ENCODE data around the gene KCTD11. TPM values are rescaled to one million over a fixed set of nuclear protein-coding genes. Genes with fewer than 3 reads are reported as not detected.
"Not testable (repeated sequence)": the region's sequence is repeated elsewhere in the genome, so short reads cannot be mapped to it uniquely, and the experiment has no call there.

The KCTD11 gene
- total and polyA plus RNA-seq, 2 donors (not counting 1 experiment from before 2014, with no cell fraction given): 4.3 to 13.4 TPM

DNA sequence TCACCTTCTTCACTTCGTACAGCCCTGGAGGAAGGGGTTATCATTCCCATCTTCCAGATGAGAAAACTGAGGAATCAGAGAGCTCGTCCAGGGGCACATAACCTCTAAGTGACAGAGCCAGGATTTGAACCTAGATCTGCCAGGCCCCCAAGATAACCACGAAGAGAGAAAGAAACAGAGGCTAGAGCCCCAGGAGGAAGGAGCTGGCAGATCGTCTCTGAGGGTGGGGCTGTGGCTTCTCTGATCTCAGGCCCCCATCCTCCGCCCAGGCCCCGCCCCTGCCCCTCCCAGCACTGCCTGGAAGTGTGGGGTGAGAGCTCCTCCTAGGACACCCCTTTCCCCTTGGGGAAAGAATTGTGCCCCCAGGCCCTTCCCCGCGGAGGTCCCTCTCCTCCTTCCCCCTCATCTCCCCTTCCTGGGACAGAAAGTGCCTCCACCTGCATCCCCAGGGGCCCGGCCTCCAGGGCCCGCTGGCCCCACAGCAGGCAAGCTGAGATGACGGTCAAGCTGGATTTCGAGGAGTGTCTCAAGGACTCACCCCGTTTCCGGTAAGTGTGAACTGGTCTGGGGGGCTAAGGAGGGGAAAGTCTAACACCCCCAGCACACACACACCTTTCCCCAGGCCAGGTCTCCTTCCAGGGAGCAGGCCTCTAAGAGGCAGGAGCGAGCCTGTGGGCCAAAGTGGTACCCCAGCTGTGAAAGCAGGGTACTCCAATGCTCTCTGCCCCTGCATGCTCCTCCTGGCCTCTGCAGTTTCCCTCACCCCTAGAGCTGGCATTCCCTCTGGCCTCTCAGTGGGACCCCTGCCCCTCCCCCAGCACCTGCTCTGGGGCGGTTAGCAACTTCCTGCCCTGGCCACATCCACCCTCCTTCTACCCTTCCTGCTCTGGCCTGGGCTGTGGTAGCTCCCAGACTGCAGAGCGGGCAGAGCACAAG is 15.5 kb upstream of the KCTD11 start, which contains the start of gene ACAP1:
ACAP1 (plus strand) TSS at position 290 of the 936 bp plus-strand sequence; CDS start at position 496, 206 bp downstream.
- Histone ChIP-seq H3K9ac (ENCODE audit: low read length) (peak within 1 kb of the TSS; percentile 87), H3K4me1 (ENCODE audit: control insufficient read depth in 2 of 2, insufficient read depth in 2 of 2, low read length in 2 of 2) (peaks cover 25 to 64% of the 10 kb centered on the region in 2 donors), H4K20me1 (ENCODE audit: control insufficient read depth, insufficient read depth, low read length, poor library complexity, severe bottlenecking) (peaks cover 35% of the 10 kb centered on the region), H3K27ac (ENCODE audit: low read length in 2 of 2) (peak within 1 kb of the TSS; percentile 67 to 79), H2AFZ (ENCODE audit: insufficient read depth, low read depth, low read length, poor library complexity, severe bottlenecking) (peak within 1 kb of the TSS; percentile 76), H3K36me3 (replicated peaks in 1 of 2; ENCODE audit: control extremely low read depth in 1 of 2, control insufficient read depth in 1 of 2, extremely low read depth in 1 of 2, insufficient read depth in 2 of 2, low read length in 1 of 2) (peaks cover 4 to 28% of the 10 kb centered on the region in 2 experiments), H3K79me2 (ENCODE audit: control insufficient read depth, insufficient read depth, low read length) (peaks cover 79% of the 10 kb centered on the region), H3K9me3 (ENCODE audit: control extremely low read depth in 1 of 3, control insufficient read depth in 2 of 3, insufficient read depth in 1 of 3, low read length in 2 of 3) (no peaks in the 10 kb centered on the region), H3K4me3 (ENCODE audit: control extremely low read depth in 1 of 5, extremely low read depth in 1 of 5, insufficient read depth in 1 of 5, low read depth in 2 of 5, low read length in 4 of 5) (peak within 1 kb of the TSS; percentile 57 to 93 (median 87)), H3K27me3 (replicated peaks in 1 of 4; ENCODE audit: control extremely low read depth in 1 of 4, control insufficient read depth in 3 of 4, insufficient read depth in 4 of 4, low read length in 3 of 4) (no peaks in the 10 kb centered on the region), H3K4me2 (replicated peaks; ENCODE audit: low read depth, low read length, poor library complexity, severe bottlenecking) (peak within 1 kb of the TSS; percentile 86)
- H3K27me3 Mint-ChIP-seq: no peaks in the 10 kb centered on the region
- no peak for TF ChIP-seq CTCF (IDR thresholded peaks at IDR 0.05)
- TF ChIP-seq EZH2 (IDR thresholded peaks at IDR 0.05; ENCODE audit: borderline replicate concordance, insufficient read depth, low read depth, low read length, poor library complexity, severe bottlenecking): no peak
- H3K4me3 Mint-ChIP-seq: peak within 1 kb of the TSS; percentile 89
- ATAC-seq (ENCODE audit: low read depth): peak; percentile 96
- intact Hi-C loops (cut with micrococcal nuclease): no loop called here
- peaks cover 47% of the 10 kb centered on the region for H3K4me1 Mint-ChIP-seq
- POLR2A ChIA-PET: interaction anchor here (0.6 to 2.3 kb wide), 14 partner anchors 9 to 247 kb away, joined by 3 to 7 read pairs (median 4); partner anchors contain the start of genes CTDNEP1, DVL2, KCTD11 and MPDU1
- H3K9me3 Mint-ChIP-seq (ENCODE audit: insufficient read depth): no peaks in the 10 kb centered on the region
- WGBS (ENCODE audit: insufficient coverage): 4% methylated on average over 7 of the region's 17 CpGs
- CTCF ChIA-PET: interaction anchor here (0.6 to 6.2 kb wide), 21 partner anchors 9 to 351 kb away, joined by 3 to 53 read pairs (median 5); partner anchors contain the start of genes KCTD11, SENP3, SLC2A4 and SOX15
- DNase-seq: peak; percentile 83
- H3K27ac Mint-ChIP-seq: peak within 1 kb of the TSS; percentile 96

GRCh38 chr17:7337600-7337999 is 14.4 kb upstream of the KCTD11 start:
- H3K4me1 Mint-ChIP-seq: peaks cover 41% of the 10 kb centered on the region
- intact Hi-C loops (cut with micrococcal nuclease); H3K27me3 ChIP-seq (replicated peaks in 1 of 4; ENCODE audit: control extremely low read depth in 1 of 4, control insufficient read depth in 3 of 4, insufficient read depth in 4 of 4, low read length in 3 of 4); H3K9me3 ChIP-seq (ENCODE audit: control extremely low read depth in 1 of 3, control insufficient read depth in 2 of 3, insufficient read depth in 1 of 3, low read length in 2 of 3); ATAC-seq (ENCODE audit: low read depth); DNase-seq; H3K9me3 Mint-ChIP-seq (ENCODE audit: insufficient read depth); H2AFZ ChIP-seq (ENCODE audit: insufficient read depth, low read depth, low read length, poor library complexity, severe bottlenecking); H3K27me3 Mint-ChIP-seq: not testable (repeated sequence)
- Histone ChIP-seq H3K4me2 (replicated peaks; ENCODE audit: low read depth, low read length, poor library complexity, severe bottlenecking) (peak overlapping the region; percentile 86), H3K27ac (ENCODE audit: low read length in 2 of 2) (peak overlapping the region in 1 of 2 donors; percentile 79), H3K9ac (ENCODE audit: low read length) (peak overlapping the region; percentile 87), H3K4me3 (ENCODE audit: control extremely low read depth in 1 of 5, extremely low read depth in 1 of 5, insufficient read depth in 1 of 5, low read depth in 2 of 5, low read length in 4 of 5) (peak overlapping the region; percentile 57 to 93 (median 87)), H4K20me1 (ENCODE audit: control insufficient read depth, insufficient read depth, low read length, poor library complexity, severe bottlenecking) (peaks cover 43% of the 10 kb centered on the region), H3K79me2 (ENCODE audit: control insufficient read depth, insufficient read depth, low read length) (peaks cover 81% of the 10 kb centered on the region), H3K4me1 (ENCODE audit: control insufficient read depth in 2 of 2, insufficient read depth in 2 of 2, low read length in 2 of 2) (peaks cover 16 to 53% of the 10 kb centered on the region in 2 donors), H3K36me3 (replicated peaks in 1 of 2; ENCODE audit: control extremely low read depth in 1 of 2, control insufficient read depth in 1 of 2, extremely low read depth in 1 of 2, insufficient read depth in 2 of 2, low read length in 1 of 2) (peaks cover 4 to 37% of the 10 kb centered on the region in 2 experiments)
- CTCF ChIA-PET: interaction anchor here (1.0 to 5.4 kb wide), 14 partner anchors 8 to 350 kb away, joined by 3 to 31 read pairs (median 8); partner anchors contain the start of genes KCTD11, TMEM256 and TMEM95
- 8% methylated on average over 7 of the region's 7 CpGs for WGBS (ENCODE audit: insufficient coverage)
- POLR2A ChIA-PET: interaction anchor here (1.2 to 2.3 kb wide), 4 partner anchors 13 to 29 kb away, joined by 4 to 7 read pairs (median 6); partner anchors contain the start of gene KCTD11
- peak overlapping the region; percentile 89 for H3K4me3 Mint-ChIP-seq
- H3K27ac Mint-ChIP-seq: peak overlapping the region; percentile 96
